HepG2 (cell line): ENCODE data around the gene DTX2. TPM values are rescaled to one million over a fixed set of nuclear protein-coding genes. Genes with fewer than 3 reads are reported as not detected.
A peak's percentile ranks its signal among the peaks of the same experiment; 100 is the strongest.
"Not testable (repeated sequence)": the region's sequence is repeated elsewhere in the genome, so short reads cannot be mapped to it uniquely, and the experiment has no call there.

Experiments
- ATAC-seq: fragments of 200-7000 bp; cut with Tn5 transposase; 3 replicates; pipeline ENCODE4 v1.9.1; 2020; ENCODE audit warnings: mild to moderate bottlenecking, moderate library complexity
- Bru-seq: library from RNA; stranded (reverse); fragments of 400-500 nt; gene quantifications from one replicate; lab custom pipeline; 2021; lab: Mats Ljungman, UMichigan
- BruChase-seq, 2 experiments: library from RNA; stranded (reverse); fragments of 400-500 nt; gene quantifications; one replicate each; lab custom pipeline; 2021; lab: Mats Ljungman, UMichigan
- BruUV-seq: library from RNA; stranded (reverse); fragments of 400-500 nt; replicated peaks from 2 replicates; lab custom pipeline; 2021; lab: Mats Ljungman, UMichigan
- CTCF ChIA-PET: fragments of 300-600 bp; formaldehyde crosslinking; extraction: SDS; loops from one replicate; lab custom pipeline; 2021; ENCODE audit warnings: low total read pairs, inconsistent platforms, low intra/inter-chr PET ratio; lab: Yijun Ruan, JAX
- POLR2A ChIA-PET: fragments of 350-600 bp; sonication (Branson Sonifier 250); formaldehyde crosslinking; loops from one replicate; lab custom pipeline; 2020; ENCODE audit warnings: antibody characterized with exemption, inconsistent platforms; lab: Yijun Ruan, JAX
- DNase-seq: peaks from one replicate; pipeline ENCODE4 v3.0.0-alpha.2; 2015; ENCODE audit warnings: low spot score
- FAIRE-seq: peaks from 3 replicates; lab custom pipeline; 2011; peaks lifted over from hg19 to GRCh38; lab: Jason Lieb, UNC
- H2AFZ ChIP-seq: one replicate; pipeline ENCODE4 v1.6.1; 2011; ENCODE audit warnings: low read length, inconsistent platforms
- H3K27ac ChIP-seq: fragments of 300-600 bp; 3 replicates; pipeline ENCODE4 v1.8.0; 2011; ENCODE audit warnings: mixed run types, mild to moderate bottlenecking, mixed read lengths, low read length, inconsistent platforms; ENCODE audit not compliant: insufficient read depth; ENCODE audit errors: extremely low read length
- H3K27me3 ChIP-seq, 2 experiments: fragments of 200-600 bp in 1 of 2; 2 replicates in 1 of 2; 3 replicates in 1 of 2; pipeline versions ENCODE4 v1.6.0 to v1.8.0; 2011; ENCODE audit warnings: low read length in 2 of 2, mild to moderate bottlenecking in 2 of 2, moderate library complexity in 2 of 2, inconsistent platforms in 1 of 2; ENCODE audit not compliant: insufficient read depth in 2 of 2, control insufficient read depth in 1 of 2
- H3K36me3 ChIP-seq, 2 experiments: fragments of 200-600 bp in 1 of 2; replicated peaks in 1 of 2; 2 replicates in 1 of 2; 3 replicates in 1 of 2; pipeline versions ENCODE4 v1.5.1 to v1.8.0; 2011; ENCODE audit warnings: low read length in 2 of 2, inconsistent platforms in 1 of 2; ENCODE audit not compliant: insufficient read depth in 2 of 2, control insufficient read depth in 1 of 2
- H3K4me1 ChIP-seq: 2 replicates; pipeline ENCODE4 v1.5.1; 2012; ENCODE audit warnings: low read length, inconsistent platforms; ENCODE audit not compliant: insufficient read depth
- H3K4me2 ChIP-seq: 2 replicates; pipeline ENCODE4 v1.6.0; 2011; ENCODE audit warnings: low read depth, low read length, inconsistent platforms
- H3K4me3 ChIP-seq, 3 experiments: fragments of 200-600 bp in 1 of 3; sonication (generic), shearing (Covaris generic) in 1 of 3; replicated peaks in 1 of 3; 2 replicates each; pipeline ENCODE4 v1.5.1; 2011 to 2016; ENCODE audit warnings: low read length in 3 of 3, inconsistent platforms in 2 of 3, low read depth in 2 of 3, mild to moderate bottlenecking in 2 of 3, control low read depth in 1 of 3, mixed read lengths in 1 of 3; ENCODE audit not compliant: insufficient read depth in 1 of 3
- H3K79me2 ChIP-seq: one replicate; pipeline ENCODE4 v1.6.1; 2011; ENCODE audit warnings: low read length, inconsistent platforms; ENCODE audit not compliant: insufficient read depth
- H3K9ac ChIP-seq: 2 replicates; pipeline ENCODE4 v1.6.0; 2011; ENCODE audit warnings: mild to moderate bottlenecking, low read depth, low read length, inconsistent platforms; ENCODE audit not compliant: insufficient read depth
- H3K9me3 ChIP-seq: 2 replicates; pipeline ENCODE4 v1.5.1; 2012; ENCODE audit warnings: mild to moderate bottlenecking, low read length
- H4K20me1 ChIP-seq: 2 replicates; pipeline ENCODE4 v1.6.0; 2011; ENCODE audit warnings: inconsistent platforms, mild to moderate bottlenecking, low read length, moderate library complexity; ENCODE audit not compliant: insufficient read depth
- GABPA ChIP-seq, 2 experiments: IDR thresholded peaks; 2 replicates each; pipeline ENCODE4 v1.6.1; 2011 to 2016; ENCODE audit warnings: low read depth in 2 of 2, low read length in 1 of 2, missing biosample characterization in 1 of 2, missing genetic modification characterization in 1 of 2
- GABPB1 ChIP-seq: IDR thresholded peaks from 2 replicates; pipeline ENCODE4 v1.6.1; 2016; ENCODE audit warnings: mild to moderate bottlenecking, missing genetic modification reagents, moderate library complexity, missing compliant biosample characterization
- HMGXB4 ChIP-seq, 2 experiments: sonication (generic) in 1 of 2; formaldehyde crosslinking in 1 of 2; IDR thresholded peaks; 2 replicates each; pipeline versions ENCODE4 v1.4.0 to v1.6.1; 2018 to 2020; ENCODE audit warnings: missing genetic modification reagents in 2 of 2, borderline replicate concordance in 1 of 2, low read depth in 1 of 2, mild to moderate bottlenecking in 1 of 2, missing biosample characterization in 1 of 2
- KDM2A ChIP-seq: sonication (generic); formaldehyde crosslinking; IDR thresholded peaks from 2 replicates; pipeline ENCODE4 v1.4.0; 2020; ENCODE audit warnings: low read depth, missing genetic modification reagents, borderline replicate concordance
- PHF8 ChIP-seq: sonication (generic); formaldehyde crosslinking; IDR thresholded peaks from 2 replicates; pipeline ENCODE4 v1.5.0; 2020; ENCODE audit warnings: missing genetic modification reagents
- SAP130 ChIP-seq: IDR thresholded peaks from 2 replicates; pipeline ENCODE4 v1.6.1; 2016; ENCODE audit warnings: low read depth
- THAP11 ChIP-seq: IDR thresholded peaks from 2 replicates; pipeline ENCODE4 v1.6.1; 2016; ENCODE audit warnings: missing biosample characterization, missing genetic modification reagents
- ZNF143 ChIP-seq: sonication (generic); formaldehyde crosslinking; IDR thresholded peaks from 2 replicates; pipeline ENCODE4 v1.4.0; 2020; ENCODE audit warnings: missing genetic modification reagents
- WGBS: methylation state at CpG from one replicate; pipeline ENCODE4 v1.1.6; 2017; ENCODE audit warnings: low lambda C conversion rate; 5-methylcytosine and 5-hydroxymethylcytosine counted together
- in situ Hi-C: cut with HindIII; loops from 2 replicates; pipeline ENCODE4 v1.10.0; 2017; ENCODE audit warnings: low pct_unique_long_range_greater_than_20kb; ENCODE audit not compliant: extremely low pct_ligation_motif_present
- intact Hi-C: fragments of 100-400 bp; cut with micrococcal nuclease; formaldehyde crosslinking; loops from one replicate; pipeline ENCODE4 v1.10.0; 2022; ENCODE audit not compliant: unreplicated experiment
- long read RNA-seq, 2 experiments: library from RNA in 1 of 2; library from polyadenylated mRNA in 1 of 2; stranded (forward) in 1 of 2; unstranded in 1 of 2; transcript quantifications; one replicate each; pipeline ENCODE4 v2.0.0, GENCODE V29; 2019 to 2022
- polyA minus RNA-seq, 3 experiments: library from RNA; depleted of rRNA, polyadenylated mRNA; stranded (reverse); fragments of >200 nt; gene quantifications; 2 replicates each; pipeline ENCODE4 v1.2.3, GENCODE V29; 2011; ENCODE audit warnings: low replicate concordance in 1 of 3
- polyA plus RNA-seq, 8 experiments: library from polyadenylated mRNA; depleted of rRNA in 3 of 8; stranded (reverse) in 7 of 8; unstranded in 1 of 8; fragments of >200 nt; fragmentation: Illumina TruSeq in 4 of 8; extraction: Trizol in 4 of 8; gene quantifications; 2 replicates each; pipeline versions ENCODE4 v1.2.1 to v1.2.3, GENCODE V29; 2011 to 2016; ENCODE audit warnings: low read depth in 4 of 8, missing spikeins in 1 of 8, mixed read lengths in 1 of 8; ENCODE audit not compliant: insufficient read depth in 1 of 8
- total RNA-seq, 5 experiments: library from RNA; depleted of rRNA; stranded (reverse); fragments of >200 nt; fragmentation: Illumina TruSeq; extraction: Trizol; gene quantifications; 2 replicates each; pipeline ENCODE4 v1.2.3, GENCODE V29; 2016; ENCODE audit warnings: low read depth in 1 of 5

Gene DTX2
- 5.2 and 5.5 TPM in 2 replicates for total RNA-seq (2016; rRNA removed; fragmentation: Illumina TruSeq; extraction: Trizol)
- 2.2 and 3.3 TPM in 2 replicates for total RNA-seq (2016; cell fraction: cytosol; rRNA removed; fragmentation: Illumina TruSeq; extraction: Trizol; ENCODE audit: low read depth)
- total RNA-seq (2016; cell fraction: insoluble cytoplasmic fraction; rRNA removed; fragmentation: Illumina TruSeq; extraction: Trizol) = 4.7 and 6.9 TPM in 2 replicates
- 4.2 and 4.5 TPM in 2 replicates for total RNA-seq (2016; cell fraction: membrane; rRNA removed; fragmentation: Illumina TruSeq; extraction: Trizol)
- total RNA-seq (2016; cell fraction: nucleus; rRNA removed; fragmentation: Illumina TruSeq; extraction: Trizol) = 7.1 and 7.5 TPM in 2 replicates
- polyA plus RNA-seq (2011; rRNA removed) = 6.2 and 7.0 TPM in 2 replicates
- 2.7 and 4.1 TPM in 2 replicates for polyA plus RNA-seq (2011; cell fraction: cytosol; rRNA removed)
- 18.5 and 23.3 TPM in 2 replicates for polyA plus RNA-seq (2011; cell fraction: nucleus; rRNA removed)
- polyA plus RNA-seq (2012) = 5.0 and 6.3 TPM in 2 replicates
- 1.3 and 1.5 TPM in 2 replicates for polyA plus RNA-seq (2016; cell fraction: cytosol; fragmentation: Illumina TruSeq; extraction: Trizol; ENCODE audit: low read depth)
- polyA plus RNA-seq (2016; cell fraction: insoluble cytoplasmic fraction; fragmentation: Illumina TruSeq; extraction: Trizol; ENCODE audit: low read depth) = 6.9 and 7.6 TPM in 2 replicates
- 2.1 and 2.2 TPM in 2 replicates for polyA plus RNA-seq (2016; cell fraction: membrane; fragmentation: Illumina TruSeq; extraction: Trizol; ENCODE audit: low read depth)
- polyA plus RNA-seq (2016; cell fraction: nucleus; fragmentation: Illumina TruSeq; extraction: Trizol; ENCODE audit: insufficient read depth, low read depth) = 15.2 and 17.1 TPM in 2 replicates
- 19.1 and 19.3 TPM in 2 replicates for polyA minus RNA-seq (2011; rRNA and poly(A)+ RNA removed; ENCODE audit: low replicate concordance)
- 6.9 and 9.4 TPM in 2 replicates for polyA minus RNA-seq (2011; cell fraction: cytosol; rRNA and poly(A)+ RNA removed)
- polyA minus RNA-seq (2011; cell fraction: nucleus; rRNA and poly(A)+ RNA removed) = 8.8 and 10.3 TPM in 2 replicates
- percentile 52 among the genes with signal in this experiment for Bru-seq, nascent RNA
- BruChase-seq, experiment 1, labeled RNA remaining after a 6-hour chase = percentile 58 among the genes with signal in this experiment
- BruChase-seq, experiment 2, labeled RNA remaining after a 2-hour chase = percentile 61 among the genes with signal in this experiment
- long read RNA-seq, experiment 1, partial matches to known transcripts = 2 of 6 reads
- long read RNA-seq, experiment 1, other reads (novel, unspliced or antisense) = 3 of 6 reads
- long read RNA-seq, experiment 2, partial matches to known transcripts = 12 of 44 reads
- long read RNA-seq, experiment 2, other reads (novel, unspliced or antisense) = 25 of 44 reads

GRCh38 chr7:76461464-76462101 lies at the start of gene DTX2:
DTX2 (plus strand) TSS chr7:76461709; CDS start chr7:76480510, 18,801 bp downstream.
- no CpG with 5 or more reads among the region's 54 CpGs for WGBS
- ATAC-seq = peak; percentile 94
- DNase-seq; H3K4me2 ChIP-seq; H3K4me1 ChIP-seq; intact Hi-C loops; CTCF ChIA-PET; H2AFZ ChIP-seq; H3K27me3 ChIP-seq; in situ Hi-C loops; POLR2A ChIA-PET; H4K20me1 ChIP-seq; H3K79me2 ChIP-seq; H3K9me3 ChIP-seq; H3K36me3 ChIP-seq; H3K27ac ChIP-seq; BruUV-seq; TF ChIP-seq GABPA (CRISPR knock-in tag; IDR thresholded peaks at IDR 0.05; ENCODE audit: low read depth): not testable (repeated sequence)
- peak; percentile 39 for FAIRE-seq
- Histone ChIP-seq H3K9ac (peak within 1 kb of the TSS; percentile 54; the same call in 1 of the 2 replicates), H3K4me3 (peak within 1 kb of the TSS; percentile 37 to 67 (median 59); a peak in 4 of 6 replicates)
- TF ChIP-seq HMGXB4 (CRISPR knock-in tag; IDR thresholded peaks at IDR 0.05; ENCODE audit: borderline replicate concordance in 1 of 2, low read depth in 1 of 2) = 0 out of 4 replicates have a peak, but pooled peaks of 1 of the 2 experiments have one; percentile 31
- TF ChIP-seq GABPB1 (CRISPR knock-in tag) = peak; percentile 77
- TF ChIP-seq KDM2A (CRISPR knock-in tag) = 0 out of 2 replicates have a peak, but pooled peaks have one; percentile 25
- TF ChIP-seq SAP130 = peak; percentile 40; the same call in 1 of the 2 replicates
- TF ChIP-seq GABPA (IDR thresholded peaks at IDR 0.05; ENCODE audit: low read depth, low read length) = peak; percentile 22; the same call in 1 of the 2 replicates
- 0 out of 2 replicates have a peak, but pooled peaks have one; percentile 38 for TF ChIP-seq ZNF143 (CRISPR knock-in tag)
- TF ChIP-seq THAP11 (CRISPR knock-in tag) = peak; percentile 86
- TF ChIP-seq PHF8 (CRISPR knock-in tag) = peak; percentile 47
